ENCODE results near the gene PCSK4.

The PCSK4 gene

GRCh38 chr19:1437609-1438008, 52.5 kb downstream of the PCSK4 start:
- DNase-seq (ENCODE audit: low spot score) = no peak

GRCh38 chr19:1435378-1435989, 54.7 kb downstream of the PCSK4 start:
- DNase-seq (ENCODE audit: low spot score) = no peak

GRCh38 chr19:1434577-1435060, 55.5 kb downstream of the PCSK4 start:
- no peak for DNase-seq (ENCODE audit: low spot score)

GRCh38 chr19:1434040-1434366, 56.1 kb downstream of the PCSK4 start:
- no peak for DNase-seq (ENCODE audit: low spot score)

- DNase-seq (ENCODE audit: low spot score) = no peak
These were observed 56.8 kb downstream of the PCSK4 start for GRCh38 chr19:1433119-1434039.

GRCh38 chr19:1432507-1432887, 57.7 kb downstream of the PCSK4 start:
- DNase-seq (ENCODE audit: low spot score) = no peak

GRCh38 chr19:1431759-1432506, 58.2 kb downstream of the PCSK4 start:
- DNase-seq (ENCODE audit: low spot score) = no peak
